Stimulated activated CD4-positive, alpha-beta T cell treated with anti-CD3 and anti-CD28 coated beads, Interleukin-12 subunit alpha, Interleukin-12 subunit beta, amount 100 ng/mL, for 24 hours (primary cell): Measurements from ENCODE around the gene GJB2.

ENCODE experiments used
- DNase-seq, 2 experiments: peaks; one replicate each; pipeline ENCODE4 v3.0.0-alpha.2; 2020; ENCODE audit warnings: low read depth in 2 of 2

GJB2 gene

DNA sequence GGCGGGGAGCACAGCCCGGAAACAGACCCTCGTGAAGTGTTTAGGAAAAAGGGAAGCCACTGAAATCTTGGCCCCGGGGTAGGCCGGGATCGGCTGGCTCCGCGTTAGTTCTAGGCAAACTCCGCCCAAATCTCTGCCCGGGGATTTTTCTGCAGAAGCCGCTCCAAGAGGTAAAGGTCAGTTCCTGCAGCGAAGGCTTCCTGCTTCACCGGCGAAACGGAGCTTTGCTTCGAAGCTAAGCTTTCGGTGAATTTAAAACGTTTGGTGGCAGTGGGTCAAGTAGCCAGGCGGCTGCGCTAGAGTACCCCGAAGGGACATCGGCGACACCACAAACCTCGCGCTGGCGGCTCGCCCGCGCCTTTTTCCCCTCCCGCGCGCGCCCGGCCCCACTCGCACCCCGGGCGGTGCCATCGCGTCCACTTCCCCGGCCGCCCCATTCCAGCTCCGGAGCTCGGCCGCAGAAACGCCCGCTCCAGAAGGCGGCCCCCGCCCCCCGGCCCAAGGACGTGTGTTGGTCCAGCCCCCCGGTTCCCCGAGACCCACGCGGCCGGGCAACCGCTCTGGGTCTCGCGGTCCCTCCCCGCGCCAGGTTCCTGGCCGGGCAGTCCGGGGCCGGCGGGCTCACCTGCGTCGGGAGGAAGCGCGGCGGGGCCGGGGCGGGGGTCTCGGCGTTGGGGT is 441 bp downstream of the GJB2 start:
- DNase-seq: no peak

DNA sequence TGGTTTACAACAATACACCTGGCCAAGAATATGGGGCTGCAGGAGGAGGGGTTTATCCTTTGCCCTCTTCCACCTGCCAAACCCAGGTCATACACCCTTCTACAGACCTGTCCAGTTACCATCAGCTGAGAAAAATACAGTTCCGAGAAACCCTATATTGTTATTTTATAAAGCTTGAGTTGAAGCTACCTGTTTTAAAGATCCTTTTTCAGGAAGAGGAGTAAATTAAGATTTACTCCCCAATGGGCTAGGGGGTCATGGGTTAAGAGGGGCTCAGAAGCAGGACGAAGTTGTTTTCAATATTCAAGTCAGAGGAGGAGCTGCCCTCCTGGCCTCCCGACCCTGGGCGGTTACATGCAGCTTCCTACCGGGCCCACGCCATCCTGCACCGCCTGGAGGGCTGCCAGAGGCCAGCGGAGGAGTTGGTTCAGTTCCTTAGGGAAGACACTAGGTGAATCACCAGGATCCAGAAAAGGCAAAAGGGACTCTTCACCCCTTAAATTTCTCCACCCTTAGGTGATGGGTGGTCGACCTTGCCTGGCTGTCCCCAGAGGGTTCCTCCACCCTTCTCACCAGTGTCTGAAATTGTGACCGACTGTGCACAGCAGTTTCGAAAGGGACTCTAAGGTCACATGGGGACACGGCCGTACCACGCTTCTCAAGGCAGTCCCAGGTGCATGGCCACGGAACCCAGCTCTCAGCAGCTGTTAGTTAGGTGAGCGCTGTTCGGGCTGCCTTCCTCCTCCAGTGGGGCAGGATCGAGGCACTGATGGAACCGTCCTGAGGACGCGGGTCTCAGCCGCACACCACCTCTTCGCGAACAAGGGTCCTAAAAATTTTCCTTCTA is 1.2 kb downstream of the GJB2 start:
- no peak for DNase-seq

DNA sequence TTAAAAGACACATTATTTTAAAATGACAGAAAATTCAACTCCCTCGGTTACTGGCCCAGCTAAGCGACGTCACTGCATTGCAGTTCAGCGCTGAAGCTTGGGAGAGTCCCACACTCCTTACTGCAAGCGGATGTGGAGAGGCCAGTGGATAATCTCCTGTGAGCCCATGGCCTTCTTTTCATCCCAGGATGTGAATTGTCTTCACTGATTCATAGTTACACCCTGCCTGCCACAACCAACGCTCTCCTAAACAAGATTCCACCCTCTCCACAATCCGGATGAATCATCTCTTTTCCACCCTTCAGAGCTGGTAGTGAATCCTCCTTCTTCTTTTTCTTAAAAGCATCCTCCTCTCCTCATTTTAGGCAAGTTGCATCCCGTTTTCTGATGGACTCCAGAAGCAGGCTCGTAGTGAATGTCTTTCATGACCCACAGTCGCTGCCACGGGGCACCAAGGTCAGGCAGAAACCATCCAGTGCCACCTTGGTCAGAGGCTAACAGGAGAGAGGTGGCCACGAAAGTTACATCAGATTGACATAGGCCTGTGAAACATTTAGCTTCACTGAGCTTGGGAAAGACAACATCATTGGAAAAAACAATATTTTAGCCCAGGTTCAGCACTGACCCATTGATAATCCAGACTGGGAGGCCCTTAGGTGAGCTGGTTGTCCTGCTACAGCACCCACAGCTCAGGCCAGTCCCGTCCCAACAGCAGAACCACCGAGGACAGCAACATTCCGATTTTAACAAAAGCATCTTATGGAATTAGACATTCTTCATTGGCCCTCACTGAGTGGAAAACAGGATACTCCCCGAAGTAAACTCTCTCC is 2.0 kb downstream of the GJB2 start:
- no peak for DNase-seq

DNA sequence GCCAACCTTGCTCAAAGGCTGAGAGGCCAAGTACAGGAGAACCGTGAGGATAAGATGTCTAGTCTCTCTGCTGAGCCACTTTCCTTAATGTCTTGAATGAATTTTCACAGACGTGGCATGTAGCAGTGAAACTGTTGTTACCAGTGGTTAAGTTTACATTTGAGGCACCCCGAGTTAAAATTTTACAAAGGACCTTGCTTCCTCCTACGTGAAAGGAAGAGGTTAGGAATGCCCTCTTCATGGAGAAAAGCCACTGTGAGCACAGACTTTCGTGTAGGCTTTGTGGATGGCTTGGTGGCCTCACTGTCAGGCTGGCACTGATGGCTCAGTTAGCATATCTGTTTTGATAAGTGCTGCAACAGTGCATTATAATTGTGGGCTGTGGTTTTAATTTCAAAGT is 2.7 kb downstream of the GJB2 start:
- DNase-seq: no peak

DNA sequence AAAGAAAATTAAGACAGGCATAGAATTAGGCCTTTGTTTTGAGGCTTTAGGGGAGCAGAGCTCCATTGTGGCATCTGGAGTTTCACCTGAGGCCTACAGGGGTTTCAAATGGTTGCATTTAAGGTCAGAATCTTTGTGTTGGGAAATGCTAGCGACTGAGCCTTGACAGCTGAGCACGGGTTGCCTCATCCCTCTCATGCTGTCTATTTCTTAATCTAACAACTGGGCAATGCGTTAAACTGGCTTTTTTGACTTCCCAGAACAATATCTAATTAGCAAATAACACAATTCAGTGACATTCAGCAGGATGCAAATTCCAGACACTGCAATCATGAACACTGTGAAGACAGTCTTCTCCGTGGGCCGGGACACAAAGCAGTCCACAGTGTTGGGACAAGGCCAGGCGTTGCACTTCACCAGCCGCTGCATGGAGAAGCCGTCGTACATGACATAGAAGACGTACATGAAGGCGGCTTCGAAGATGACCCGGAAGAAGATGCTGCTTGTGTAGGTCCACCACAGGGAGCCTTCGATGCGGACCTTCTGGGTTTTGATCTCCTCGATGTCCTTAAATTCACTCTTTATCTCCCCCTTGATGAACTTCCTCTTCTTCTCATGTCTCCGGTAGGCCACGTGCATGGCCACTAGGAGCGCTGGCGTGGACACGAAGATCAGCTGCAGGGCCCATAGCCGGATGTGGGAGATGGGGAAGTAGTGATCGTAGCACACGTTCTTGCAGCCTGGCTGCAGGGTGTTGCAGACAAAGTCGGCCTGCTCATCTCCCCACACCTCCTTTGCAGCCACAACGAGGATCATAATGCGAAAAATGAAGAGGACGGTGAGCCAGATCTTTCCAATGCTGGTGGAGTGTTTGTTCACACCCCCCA is 3.8 kb downstream of the GJB2 start:
- DNase-seq: no peak

DNA sequence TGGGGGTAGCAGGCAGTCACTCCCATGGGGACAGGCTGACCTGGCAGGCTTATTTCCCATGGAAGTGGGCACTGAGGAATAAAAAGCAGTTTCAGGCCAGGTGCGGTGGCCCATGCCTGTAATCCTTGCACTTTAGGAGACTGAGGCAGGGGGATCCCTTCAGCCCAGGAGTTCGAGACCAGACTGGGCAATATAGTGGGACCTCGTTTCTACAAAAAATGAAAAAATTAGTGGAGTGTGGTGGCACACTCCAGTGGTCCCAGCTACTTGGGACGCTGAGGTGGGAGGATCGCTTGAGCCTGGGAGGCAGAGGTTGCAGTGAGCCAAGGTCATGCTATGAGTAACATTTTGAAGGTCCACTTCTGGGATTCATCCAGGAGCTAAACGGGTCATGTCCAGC is 6.0 kb downstream of the GJB2 start:
- DNase-seq: no peak

DNA sequence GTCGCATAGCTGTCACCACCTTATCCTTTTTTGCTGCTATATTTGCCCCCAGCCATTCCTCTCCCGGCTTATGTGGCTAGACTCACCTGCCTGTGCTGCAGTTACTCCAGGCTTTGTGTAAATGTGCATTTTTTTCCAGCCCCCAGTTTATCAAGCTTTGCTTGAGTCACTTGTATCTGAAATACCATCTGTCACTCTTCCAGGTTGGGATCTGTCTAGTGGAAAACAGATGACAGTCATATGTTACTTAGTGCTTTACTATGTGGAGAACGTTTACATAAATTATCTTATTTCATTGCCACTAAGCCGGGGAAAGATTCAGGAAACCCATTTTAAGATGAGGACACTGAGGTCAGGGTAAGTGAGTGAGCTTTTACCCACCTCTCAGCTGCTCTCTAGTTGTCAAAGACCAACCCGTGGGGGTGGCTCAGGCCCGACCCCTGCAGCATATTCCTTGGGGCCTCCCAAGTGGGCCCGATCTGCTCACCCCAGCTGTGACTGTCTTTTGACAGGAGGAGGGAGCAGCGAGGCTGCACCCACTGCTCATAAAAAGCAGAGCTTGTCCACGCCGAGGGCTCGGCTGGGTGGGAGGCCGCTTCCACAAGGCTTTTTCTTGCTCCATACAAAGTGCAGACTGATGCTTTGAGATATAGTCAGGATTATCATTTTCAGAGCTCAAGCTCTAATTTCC is 7.2 kb downstream of the GJB2 start:
- no peak for DNase-seq

DNA sequence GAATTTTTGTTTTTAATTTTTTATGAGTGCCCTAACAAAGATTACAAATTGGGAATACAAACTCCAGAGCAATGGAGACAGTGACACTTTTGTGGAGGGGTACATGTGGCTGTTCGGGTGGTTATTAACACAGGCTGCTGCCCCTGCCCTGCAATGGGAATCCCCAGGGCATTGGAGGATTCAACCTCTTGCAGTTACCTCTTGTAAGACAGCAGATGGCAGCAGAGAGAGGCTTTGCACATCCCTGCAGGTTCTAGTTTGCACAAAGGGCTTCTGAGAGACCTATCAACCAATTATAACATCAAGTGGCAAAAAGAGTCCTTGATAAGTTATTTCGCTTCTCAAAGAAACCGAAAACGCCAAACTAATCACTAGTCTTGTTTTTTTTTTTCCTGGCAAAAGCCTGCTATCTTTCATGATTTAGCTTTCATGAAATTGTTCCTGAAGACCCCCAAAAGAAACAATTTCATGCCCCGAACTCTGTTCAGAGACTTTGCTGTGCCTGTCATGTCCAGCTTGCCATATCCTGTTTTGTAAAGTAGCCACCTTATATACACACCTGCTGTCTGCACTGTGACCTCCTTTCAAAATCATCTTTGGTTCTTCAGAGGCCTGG is 10.4 kb downstream of the GJB2 start:
- no peak for DNase-seq

DNA sequence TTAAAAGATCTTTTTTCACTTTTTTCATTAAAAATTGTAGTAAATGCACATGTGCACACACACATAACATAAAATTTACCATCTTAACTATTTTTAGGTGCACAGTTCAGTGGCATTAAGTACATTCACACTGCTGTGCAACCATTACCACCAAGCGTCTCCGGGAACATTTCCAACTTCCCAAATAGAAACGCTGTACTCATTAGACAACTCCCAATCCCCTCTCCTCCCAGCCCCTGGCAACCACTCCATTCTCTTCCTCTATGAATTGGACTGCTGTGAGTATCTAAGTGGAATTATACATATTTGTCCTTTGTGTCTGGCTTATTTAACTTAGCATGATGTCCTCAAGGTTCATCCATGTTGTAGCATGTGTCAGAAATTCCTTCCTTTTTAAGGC is 11.6 kb downstream of the GJB2 start:
- no peak for DNase-seq

DNA sequence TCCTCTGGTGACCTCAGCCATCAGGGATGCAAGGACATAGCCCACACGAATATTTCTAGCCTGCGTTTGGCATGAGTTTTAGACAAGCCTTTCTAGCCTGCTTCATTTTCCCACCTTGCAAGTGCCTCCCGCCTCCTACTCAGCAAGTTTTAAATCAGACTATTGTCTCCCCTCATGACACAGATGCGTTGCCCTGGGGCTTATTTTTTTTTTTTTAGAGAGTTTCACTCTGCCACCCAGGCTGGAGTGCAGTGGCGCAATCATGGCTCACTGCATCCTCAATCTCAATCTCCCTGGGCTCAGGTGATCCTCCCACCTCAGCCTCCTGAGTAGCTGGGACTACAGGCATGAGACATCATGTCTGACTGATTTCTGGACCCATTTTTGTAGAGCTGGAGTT is 14.6 kb downstream of the GJB2 start:
- DNase-seq: no peak

DNA sequence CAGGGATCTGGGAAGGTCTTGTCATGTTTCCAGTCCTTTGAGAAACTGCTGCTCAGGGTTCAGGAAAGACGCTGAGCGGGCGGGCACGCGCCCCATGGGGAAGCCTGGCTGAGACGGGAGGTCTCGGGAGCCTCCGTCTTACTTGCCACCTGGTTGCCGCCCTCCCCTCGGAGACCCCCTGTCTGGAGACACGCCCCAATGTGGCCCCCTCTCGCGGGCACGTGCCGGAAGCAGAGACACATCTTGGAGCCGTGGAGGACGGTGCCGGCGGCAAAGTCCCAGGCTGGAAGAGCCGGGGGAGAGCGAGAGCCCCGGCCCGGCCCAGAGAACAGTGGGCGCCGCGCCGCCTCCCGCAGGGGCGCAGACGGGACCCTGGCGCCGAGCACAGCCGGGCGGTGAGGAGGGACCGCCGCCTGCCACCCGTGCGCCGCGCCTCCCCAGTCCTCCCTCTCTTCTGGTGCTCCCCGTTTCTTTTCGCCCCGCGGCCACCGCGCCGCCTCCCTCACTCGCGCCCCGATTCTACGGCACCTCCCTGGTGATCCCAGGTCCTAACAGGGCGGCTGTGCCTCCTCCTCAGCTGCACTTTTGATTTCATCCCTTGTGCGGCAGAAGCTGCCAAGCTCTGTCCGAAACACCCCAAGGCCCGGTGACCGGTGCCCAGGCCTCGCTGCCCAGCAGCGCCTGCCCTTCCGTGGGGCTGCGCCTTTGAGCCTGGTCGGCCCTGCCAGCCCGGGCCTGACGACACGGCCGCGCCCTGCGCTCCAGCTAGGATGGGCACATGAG is 15.5 kb downstream of the GJB2 start:
- DNase-seq: no peak

DNA sequence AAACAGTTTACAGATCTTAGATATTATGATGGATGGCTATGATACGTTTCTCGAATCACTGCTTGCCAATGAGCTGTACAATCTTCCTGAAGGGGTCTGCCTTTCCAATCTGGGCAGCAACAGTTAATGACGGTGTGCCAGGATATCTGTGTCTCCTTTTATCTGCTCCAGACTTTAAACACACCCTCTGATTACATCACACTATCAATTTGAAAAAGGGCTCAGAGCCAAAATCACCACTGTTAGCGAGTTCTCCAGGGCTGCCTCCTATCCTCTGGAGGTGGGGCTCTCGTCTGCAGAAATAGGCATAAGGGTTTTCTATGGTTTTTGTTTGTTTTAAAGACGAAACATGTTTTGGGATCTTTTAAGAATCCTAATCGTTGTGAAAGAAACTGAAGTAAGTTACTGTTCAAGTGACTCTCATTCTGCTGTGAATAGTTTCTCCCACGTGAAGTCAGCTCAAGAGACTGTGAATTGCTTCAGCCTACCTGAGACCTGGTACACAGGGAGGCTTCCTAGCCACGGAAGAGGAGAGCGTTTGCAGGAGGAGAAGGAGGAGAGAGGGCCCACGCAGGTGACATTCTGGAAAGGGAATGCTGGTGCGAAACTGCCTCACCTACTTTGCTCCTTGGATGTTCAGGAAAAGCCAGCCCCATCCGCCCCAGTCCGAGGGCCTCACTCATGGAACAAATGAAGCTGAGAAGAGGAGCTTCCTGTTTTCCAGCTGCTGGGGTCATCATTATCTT is 16.7 kb downstream of the GJB2 start:
- DNase-seq: no peak

DNA sequence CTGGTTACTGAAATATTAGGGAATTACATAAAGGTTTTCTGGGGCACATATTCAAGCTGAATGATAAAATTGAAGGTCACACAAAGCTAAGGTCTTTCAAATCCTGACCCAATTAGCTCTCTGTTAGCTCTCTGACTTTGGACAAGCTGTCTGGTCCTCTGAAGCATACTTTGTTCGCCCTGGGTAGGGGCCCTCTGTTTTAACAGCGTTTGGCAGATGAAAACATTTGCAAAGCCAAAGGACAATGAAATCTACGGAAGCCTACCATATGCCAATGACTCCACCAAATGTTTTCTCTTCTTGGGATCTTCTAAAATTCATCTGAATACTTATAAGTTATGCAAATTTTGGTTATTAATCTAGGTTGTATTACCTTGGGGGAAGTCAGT is 17.3 kb downstream of the GJB2 start:
- no peak for DNase-seq

DNA sequence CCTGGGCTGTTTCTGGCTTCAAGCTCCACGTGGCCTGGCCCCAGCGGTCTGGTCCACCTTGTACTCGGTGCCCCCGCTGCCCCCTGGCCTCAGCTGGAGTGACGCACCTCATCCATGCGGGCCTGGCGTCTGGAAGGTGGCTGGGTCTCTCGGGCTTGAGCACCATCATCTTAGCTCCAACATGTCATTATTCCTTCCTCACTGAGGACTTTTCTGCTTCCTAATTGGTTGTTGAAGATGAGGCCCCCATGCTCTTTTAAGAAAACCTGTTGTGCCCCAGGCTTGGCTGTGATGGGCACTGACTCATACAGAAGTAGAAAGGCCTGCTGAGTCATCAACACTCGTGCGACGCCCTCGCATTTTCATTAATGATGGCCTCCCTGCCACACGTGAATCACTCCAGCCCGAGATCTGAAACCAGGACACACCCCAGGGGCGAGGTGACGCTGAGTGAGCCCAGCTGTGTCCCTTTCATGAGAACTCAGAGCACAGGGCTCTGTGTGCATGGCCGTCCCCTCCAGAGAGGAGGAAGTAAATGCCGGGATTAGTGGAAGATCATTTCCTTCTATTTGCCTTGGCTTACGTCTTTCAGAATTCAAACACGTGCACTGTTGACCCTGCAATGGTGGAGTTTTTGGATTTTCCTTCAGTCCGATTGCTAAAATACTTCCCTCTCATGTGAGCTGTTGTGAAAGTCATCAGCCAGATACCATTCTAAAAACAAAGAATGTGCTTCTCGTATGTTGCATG is 17.9 kb downstream of the GJB2 start:
- peak; percentile 62 to 74 for DNase-seq

DNA sequence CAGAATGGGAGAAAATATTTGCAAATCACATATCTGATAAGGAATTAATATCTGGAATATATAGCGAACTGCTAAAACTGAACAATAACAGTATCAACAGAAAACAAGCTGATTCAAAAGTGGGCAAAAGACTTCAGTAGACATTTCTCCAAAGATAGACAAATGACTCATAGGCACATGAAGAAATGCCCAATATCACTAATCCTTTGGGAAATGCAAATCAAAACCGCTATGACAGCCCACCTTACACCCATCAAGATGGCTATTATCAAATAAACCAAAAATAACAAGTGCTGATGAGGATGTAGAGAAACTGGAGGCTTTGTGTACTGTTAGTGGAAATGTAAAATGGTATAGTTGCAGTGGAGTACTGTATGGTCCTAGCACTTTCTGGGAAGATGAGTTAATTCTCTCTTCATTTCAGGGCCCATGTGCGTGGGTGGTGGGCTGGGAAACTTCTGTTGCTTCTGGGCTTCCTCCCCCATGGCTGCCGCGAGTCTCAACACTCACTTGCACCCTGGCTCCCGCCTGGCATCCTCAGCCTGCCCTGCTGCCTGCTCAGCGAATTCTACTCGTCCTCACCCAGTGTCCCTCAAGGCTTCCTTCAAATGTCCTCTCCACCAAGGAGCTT is 19.5 kb downstream of the GJB2 start:
- DNase-seq: no peak

DNA sequence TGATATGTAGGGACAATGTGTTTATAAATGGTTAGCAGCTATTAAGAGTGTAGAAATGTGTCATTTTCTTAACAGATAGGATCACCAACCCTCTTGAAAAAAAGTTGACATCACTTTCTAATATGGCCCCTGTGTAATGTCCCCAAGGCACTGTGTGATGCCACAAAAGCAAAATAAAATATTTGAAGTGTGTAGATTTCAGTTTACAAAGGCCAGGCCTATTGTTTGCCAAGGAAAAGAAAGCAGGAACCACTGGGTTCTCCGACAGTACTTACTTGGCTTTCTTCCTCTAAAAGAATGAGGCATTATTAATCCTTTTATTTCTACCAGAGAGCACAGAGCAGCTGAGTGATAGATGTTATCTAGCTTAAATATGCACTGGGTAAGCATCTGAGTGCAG is 21.4 kb downstream of the GJB2 start:
- DNase-seq: no peak

DNA sequence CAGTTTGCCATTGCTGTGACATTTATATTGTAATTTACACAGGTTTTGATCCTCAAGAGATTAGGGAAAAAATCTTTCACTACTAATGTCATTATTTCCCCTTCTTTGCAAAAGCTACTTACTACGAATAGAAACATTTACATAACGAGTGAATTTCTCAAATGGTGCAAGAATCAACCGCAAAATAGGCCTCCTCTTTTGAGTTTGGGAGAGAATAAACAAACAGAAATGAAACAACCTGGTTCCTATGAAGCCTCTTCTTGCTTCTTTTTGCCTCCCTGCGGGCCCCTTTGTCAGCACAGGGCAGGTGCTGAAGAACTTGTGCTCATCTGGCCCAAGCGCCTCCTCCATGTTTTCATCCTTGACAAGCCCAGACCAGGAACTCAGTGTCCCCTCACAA is 21.8 kb downstream of the GJB2 start:
- DNase-seq: no peak

DNA sequence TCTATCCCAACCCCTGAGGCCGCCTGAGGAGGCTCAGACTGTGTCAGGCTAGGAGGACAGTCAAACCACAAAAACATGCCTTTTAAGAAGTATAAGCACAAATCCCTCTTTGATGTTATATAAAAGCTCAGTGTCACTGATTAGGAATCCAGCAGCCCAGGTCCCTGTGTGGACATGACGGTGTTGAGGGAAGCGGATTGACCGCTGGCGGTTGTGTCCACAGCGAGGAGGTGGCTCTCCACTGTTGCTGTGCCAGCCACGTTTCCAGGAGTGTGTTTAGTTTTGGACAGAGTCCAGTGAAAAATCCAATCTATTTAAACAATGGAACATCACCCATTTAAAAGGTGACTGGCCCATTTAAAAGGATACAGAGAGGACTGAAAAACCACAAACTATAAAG is 24.3 kb downstream of the GJB2 start:
- no peak for DNase-seq
